Measurements from ENCODE around the gene ABHD16A.

Gene ABHD16A

DNA sequence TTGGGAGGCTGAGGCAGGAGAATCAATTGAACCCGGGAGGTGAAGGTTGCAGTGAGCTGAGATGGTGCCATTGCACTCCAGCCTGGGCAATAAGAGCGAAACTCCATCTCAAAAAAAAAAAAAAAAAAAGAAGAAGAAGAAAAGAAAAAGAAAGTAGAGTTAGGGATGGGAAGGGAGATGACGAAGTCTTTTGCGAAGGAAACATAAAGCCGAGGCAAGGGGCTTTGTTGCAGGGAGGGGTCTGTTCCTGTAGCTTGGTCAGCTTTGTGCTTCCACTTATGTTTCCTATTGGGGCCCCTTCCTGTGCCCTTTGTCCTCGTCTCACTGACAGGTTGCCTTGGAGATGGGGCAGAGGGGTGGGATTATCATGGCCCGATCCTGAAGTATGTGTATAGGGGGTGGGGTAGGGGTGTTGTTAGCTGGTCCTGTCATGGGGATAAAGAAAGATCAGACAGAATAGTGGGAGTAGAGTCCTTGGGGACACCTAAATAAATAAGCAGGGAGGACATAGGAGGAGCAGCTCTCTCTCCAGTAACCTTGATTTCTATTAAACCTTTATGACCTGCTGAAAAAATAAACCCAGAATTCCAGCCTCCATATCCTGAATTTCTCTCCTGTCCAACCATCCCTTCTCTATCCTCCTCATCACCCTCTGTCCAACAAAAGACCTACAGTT, 34.3 kb upstream of the ABHD16A start:
- H3K4ac ChIP-seq (ENCODE audit: low read depth, low read length): no peak overlapping the region
- no peak overlapping the region for H2AK5ac ChIP-seq (ENCODE audit: low read length)
- H3K27me3 ChIP-seq (ENCODE audit: insufficient read depth, low read length, poor library complexity): no peaks in the 10 kb centered on the region
- peak; percentile 68 for DNase-seq
- peak overlapping the region; percentile 42 for H3K27ac ChIP-seq (ENCODE audit: low read depth, low read length)
- no peak overlapping the region for H4K5ac ChIP-seq (ENCODE audit: low read length)
- H3K56ac ChIP-seq (ENCODE audit: low read length): peak overlapping the region; percentile 86
- H3K4me1 ChIP-seq (ENCODE audit: control insufficient read depth, low read depth, low read length): peaks cover 25% of the 10 kb centered on the region
- H3K4me2 ChIP-seq (ENCODE audit: low read length): no peak overlapping the region
- H3K36me3 ChIP-seq (ENCODE audit: control insufficient read depth, insufficient read depth, low read length): peaks cover 9% of the 10 kb centered on the region
- H3K18ac ChIP-seq (ENCODE audit: low read length): peak overlapping the region; percentile 53
- no peak overlapping the region for H2BK5ac ChIP-seq (ENCODE audit: low read length)
- peaks cover 11% of the 10 kb centered on the region for H3K79me1 ChIP-seq (ENCODE audit: low read length)
- WGBS (ENCODE audit: extremely low coverage, insufficient coverage, low lambda C conversion rate): no CpG with 5 or more reads among the region's 7 CpGs
- no peak overlapping the region for H4K8ac ChIP-seq (ENCODE audit: low read depth, low read length)
- H3K79me2 ChIP-seq (ENCODE audit: control insufficient read depth, insufficient read depth, low read length): peaks cover 28% of the 10 kb centered on the region
- peak overlapping the region; percentile 33 for H3K9ac ChIP-seq (ENCODE audit: low read length)
- no peak overlapping the region for H3K4me3 ChIP-seq (ENCODE audit: low read length)
- no peak overlapping the region for H2BK15ac ChIP-seq (replicated peaks; ENCODE audit: low read depth)
- no peak overlapping the region for H3K23ac ChIP-seq (ENCODE audit: low read length)
- no peak overlapping the region for H2BK120ac ChIP-seq (ENCODE audit: low read depth, low read length)

DNA sequence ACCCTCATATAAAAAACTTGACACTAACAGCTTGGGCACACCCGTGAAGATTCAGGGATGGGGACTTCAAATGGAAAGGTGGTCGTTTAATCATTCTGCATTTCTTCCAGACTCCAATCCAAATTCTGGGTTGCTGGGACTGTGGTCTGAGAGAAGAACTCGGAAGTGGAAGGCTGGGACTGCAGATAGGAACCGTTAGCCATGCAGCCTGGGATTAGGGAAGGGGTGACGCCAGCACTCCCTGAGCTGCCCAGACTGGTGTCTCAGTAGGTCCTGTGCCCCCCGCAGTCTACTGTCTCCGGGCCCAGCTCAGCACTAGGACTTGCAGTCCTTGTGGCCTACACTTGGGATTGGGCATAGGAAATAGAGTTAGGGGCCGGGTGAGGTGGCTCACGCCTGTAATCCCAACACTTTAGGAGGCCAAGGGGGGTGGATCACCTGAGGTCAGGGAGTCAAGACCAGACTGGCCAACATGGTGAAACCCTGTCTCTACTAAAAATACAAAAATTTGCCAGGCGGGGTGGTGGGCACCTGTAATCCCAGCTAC, 33.7 kb upstream of the ABHD16A start:
- Histone ChIP-seq H3K9ac (ENCODE audit: low read length) (peak overlapping the region; percentile 100), H3K27me3 (ENCODE audit: insufficient read depth, low read length, poor library complexity) (no peaks in the 10 kb centered on the region), H2BK15ac (replicated peaks; ENCODE audit: low read depth) (no peak overlapping the region), H2AK5ac (ENCODE audit: low read length) (no peak overlapping the region), H3K36me3 (ENCODE audit: control insufficient read depth, insufficient read depth, low read length) (peaks cover 13% of the 10 kb centered on the region), H3K56ac (ENCODE audit: low read length) (peak overlapping the region; percentile 84), H2BK120ac (ENCODE audit: low read depth, low read length) (no peak overlapping the region), H3K79me2 (ENCODE audit: control insufficient read depth, insufficient read depth, low read length) (peaks cover 28% of the 10 kb centered on the region), H3K4ac (ENCODE audit: low read depth, low read length) (peak overlapping the region; percentile 40), H3K4me3 (ENCODE audit: low read length) (no peak overlapping the region), H3K79me1 (ENCODE audit: low read length) (peaks cover 11% of the 10 kb centered on the region), H3K18ac (ENCODE audit: low read length) (peak overlapping the region; percentile 54), H3K23ac (ENCODE audit: low read length) (no peak overlapping the region), H4K8ac (ENCODE audit: low read depth, low read length) (no peak overlapping the region), H4K5ac (ENCODE audit: low read length) (no peak overlapping the region), H3K4me2 (ENCODE audit: low read length) (peak overlapping the region; percentile 1), H3K4me1 (ENCODE audit: control insufficient read depth, low read depth, low read length) (peaks cover 25% of the 10 kb centered on the region), H2BK5ac (ENCODE audit: low read length) (peak overlapping the region; percentile 3), H3K27ac (ENCODE audit: low read depth, low read length) (peak overlapping the region; percentile 55)
- DNase-seq: no peak
- WGBS (ENCODE audit: extremely low coverage, insufficient coverage, low lambda C conversion rate): no CpG with 5 or more reads among the region's 10 CpGs

DNA sequence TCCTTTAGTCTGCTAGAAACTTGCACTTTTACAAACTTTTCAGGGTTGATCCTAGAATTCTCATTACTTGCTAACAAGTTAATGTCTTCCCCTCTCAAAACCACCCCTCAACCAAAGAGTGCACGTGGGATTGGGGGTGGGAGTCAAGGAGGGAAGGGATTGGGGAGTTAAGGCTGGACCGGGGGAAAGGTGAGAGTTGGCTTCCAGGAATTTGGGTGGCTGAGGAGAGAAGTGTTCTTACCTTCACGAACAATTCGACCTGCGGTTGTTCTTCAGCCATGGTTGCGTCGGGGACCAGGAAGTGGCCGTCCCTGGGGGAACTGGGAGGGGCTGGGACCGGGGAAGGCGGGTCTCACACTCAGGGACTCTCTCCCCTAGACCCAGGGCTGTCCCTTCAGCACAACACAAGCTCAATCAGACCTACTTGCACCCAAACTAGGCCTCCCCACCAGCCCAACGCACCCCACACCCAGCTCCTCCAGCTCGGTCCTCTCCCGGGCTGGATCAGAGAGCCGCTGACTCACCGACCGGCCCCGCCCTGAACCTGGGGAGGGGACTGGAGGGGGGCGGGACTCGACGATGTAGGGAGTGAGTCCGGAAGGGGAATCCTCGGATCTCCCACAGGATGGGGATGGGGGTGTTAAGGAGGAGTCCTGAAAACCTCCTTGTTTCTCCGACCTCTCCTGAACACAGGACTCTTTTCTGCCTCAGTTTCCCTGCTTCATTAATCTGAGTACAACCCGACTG, 33.1 kb upstream of the ABHD16A start, which contains the start of gene CLIC1:
CLIC1 (minus strand) TSS at position 510 of the 747 bp plus-strand sequence; CDS start at position 280, 230 bp downstream.
- Histone ChIP-seq H3K4me3 (ENCODE audit: low read length) (peak within 1 kb of the TSS; percentile 99), H2BK5ac (ENCODE audit: low read length) (peak within 1 kb of the TSS; percentile 83), H3K4me2 (ENCODE audit: low read length) (peak within 1 kb of the TSS; percentile 93), H3K27me3 (ENCODE audit: insufficient read depth, low read length, poor library complexity) (no peaks in the 10 kb centered on the region), H3K9ac (ENCODE audit: low read length) (peak within 1 kb of the TSS; percentile 100), H2BK15ac (replicated peaks; ENCODE audit: low read depth) (no peak within 1 kb of the TSS), H3K79me1 (ENCODE audit: low read length) (peaks cover 11% of the 10 kb centered on the region), H3K4me1 (ENCODE audit: control insufficient read depth, low read depth, low read length) (peaks cover 25% of the 10 kb centered on the region), H3K56ac (ENCODE audit: low read length) (peak within 1 kb of the TSS; percentile 99), H4K8ac (ENCODE audit: low read depth, low read length) (no peak within 1 kb of the TSS), H2AK5ac (ENCODE audit: low read length) (peak within 1 kb of the TSS; percentile 88), H4K5ac (ENCODE audit: low read length) (no peak within 1 kb of the TSS), H3K79me2 (ENCODE audit: control insufficient read depth, insufficient read depth, low read length) (peaks cover 28% of the 10 kb centered on the region), H3K4ac (ENCODE audit: low read depth, low read length) (peak within 1 kb of the TSS; percentile 74), H3K36me3 (ENCODE audit: control insufficient read depth, insufficient read depth, low read length) (peaks cover 16% of the 10 kb centered on the region), H3K23ac (ENCODE audit: low read length) (no peak within 1 kb of the TSS), H3K27ac (ENCODE audit: low read depth, low read length) (peak within 1 kb of the TSS; percentile 85), H3K18ac (ENCODE audit: low read length) (peak within 1 kb of the TSS; percentile 54), H2BK120ac (ENCODE audit: low read depth, low read length) (no peak within 1 kb of the TSS)
- WGBS (ENCODE audit: extremely low coverage, insufficient coverage, low lambda C conversion rate): no CpG with 5 or more reads among the region's 24 CpGs
- peak; percentile 94 for DNase-seq

DNA sequence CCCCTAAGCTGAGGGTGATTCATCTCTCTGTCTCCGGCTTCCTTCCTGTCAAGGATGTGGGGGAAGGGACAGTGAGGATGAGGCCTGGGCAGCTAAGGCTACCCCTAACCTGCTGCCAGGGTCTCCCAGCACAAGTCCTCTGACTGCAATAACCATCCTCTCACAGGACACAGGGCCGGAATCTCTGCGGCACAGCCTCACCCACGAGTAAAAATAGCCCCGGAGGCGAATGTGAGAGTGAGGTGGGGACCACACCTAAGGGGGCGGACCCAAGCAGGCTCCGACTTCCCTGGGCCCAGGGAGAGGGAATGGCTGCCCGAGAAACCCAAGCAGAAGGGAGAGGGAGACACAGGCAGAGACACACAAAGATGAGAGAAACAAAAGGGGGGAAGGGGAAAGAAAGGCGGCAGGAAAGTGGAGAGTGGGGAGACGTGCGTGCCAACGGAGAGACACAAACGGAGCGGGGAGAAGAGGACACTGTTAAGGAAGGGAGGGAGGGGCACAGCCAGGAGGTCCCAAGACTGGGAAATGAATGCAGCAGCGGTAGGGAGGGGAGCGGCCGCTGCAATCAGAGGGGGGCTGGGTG, 31.8 kb upstream of the ABHD16A start:
- Histone ChIP-seq H3K4me3 (ENCODE audit: low read length) (peak overlapping the region; percentile 99), H3K18ac (ENCODE audit: low read length) (peak overlapping the region; percentile 40), H2AK5ac (ENCODE audit: low read length) (no peak overlapping the region), H3K4ac (ENCODE audit: low read depth, low read length) (peak overlapping the region; percentile 1), H3K9ac (ENCODE audit: low read length) (peak overlapping the region; percentile 100), H3K4me1 (ENCODE audit: control insufficient read depth, low read depth, low read length) (peaks cover 22% of the 10 kb centered on the region), H4K8ac (ENCODE audit: low read depth, low read length) (no peak overlapping the region), H3K23ac (ENCODE audit: low read length) (peak overlapping the region; percentile 83), H2BK120ac (ENCODE audit: low read depth, low read length) (no peak overlapping the region), H3K79me1 (ENCODE audit: low read length) (peaks cover 11% of the 10 kb centered on the region), H2BK15ac (replicated peaks; ENCODE audit: low read depth) (no peak overlapping the region), H2BK5ac (ENCODE audit: low read length) (peak overlapping the region; percentile 78), H3K56ac (ENCODE audit: low read length) (peak overlapping the region; percentile 99), H3K27ac (ENCODE audit: low read depth, low read length) (peak overlapping the region; percentile 85), H3K79me2 (ENCODE audit: control insufficient read depth, insufficient read depth, low read length) (peaks cover 28% of the 10 kb centered on the region), H3K36me3 (ENCODE audit: control insufficient read depth, insufficient read depth, low read length) (peaks cover 16% of the 10 kb centered on the region), H4K5ac (ENCODE audit: low read length) (no peak overlapping the region), H3K4me2 (ENCODE audit: low read length) (peak overlapping the region; percentile 93), H3K27me3 (ENCODE audit: insufficient read depth, low read length, poor library complexity) (no peaks in the 10 kb centered on the region)
- peak; percentile 96 for DNase-seq
- no CpG with 5 or more reads among the region's 18 CpGs for WGBS (ENCODE audit: extremely low coverage, insufficient coverage, low lambda C conversion rate)

DNA sequence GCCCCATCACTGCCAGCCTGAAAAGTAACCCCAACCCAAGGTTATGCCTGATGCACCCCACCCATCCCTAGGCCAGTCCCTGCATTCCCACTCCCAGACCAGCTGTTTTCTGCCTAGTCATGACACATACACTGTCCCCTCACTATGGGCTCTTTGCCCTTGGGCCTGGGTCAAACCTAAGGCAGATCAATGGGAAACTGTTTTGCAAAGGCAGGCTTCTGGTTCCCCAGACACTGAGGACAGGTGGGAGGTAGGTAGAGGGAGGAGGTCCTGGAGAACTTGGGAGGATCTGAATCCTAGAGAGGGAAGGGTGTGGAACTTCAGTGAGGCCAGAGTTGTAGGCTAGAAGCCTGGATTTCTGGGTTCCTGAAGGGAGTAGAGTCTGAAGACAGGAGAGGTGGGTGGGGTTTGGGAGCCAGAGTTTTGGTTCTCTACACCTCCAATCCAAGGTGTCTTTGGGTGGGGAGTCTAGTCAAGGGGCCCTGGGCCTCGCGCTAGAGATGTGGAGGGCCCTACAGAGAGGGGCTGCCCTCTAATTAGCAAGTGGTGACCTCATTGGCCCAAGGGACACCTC, 31.2 kb upstream of the ABHD16A start:
- no peak for DNase-seq
- no peak overlapping the region for H4K8ac ChIP-seq (ENCODE audit: low read depth, low read length)
- H3K4ac ChIP-seq (ENCODE audit: low read depth, low read length): no peak overlapping the region
- peaks cover 22% of the 10 kb centered on the region for H3K4me1 ChIP-seq (ENCODE audit: control insufficient read depth, low read depth, low read length)
- H2BK5ac ChIP-seq (ENCODE audit: low read length): peak overlapping the region; percentile 6
- no peaks in the 10 kb centered on the region for H3K27me3 ChIP-seq (ENCODE audit: insufficient read depth, low read length, poor library complexity)
- peak overlapping the region; percentile 99 for H3K56ac ChIP-seq (ENCODE audit: low read length)
- peaks cover 16% of the 10 kb centered on the region for H3K36me3 ChIP-seq (ENCODE audit: control insufficient read depth, insufficient read depth, low read length)
- peak overlapping the region; percentile 100 for H3K9ac ChIP-seq (ENCODE audit: low read length)
- H2BK120ac ChIP-seq (ENCODE audit: low read depth, low read length): no peak overlapping the region
- H3K4me3 ChIP-seq (ENCODE audit: low read length): peak overlapping the region; percentile 3
- peaks cover 28% of the 10 kb centered on the region for H3K79me2 ChIP-seq (ENCODE audit: control insufficient read depth, insufficient read depth, low read length)
- H3K27ac ChIP-seq (ENCODE audit: low read depth, low read length): peak overlapping the region; percentile 18
- H2AK5ac ChIP-seq (ENCODE audit: low read length): peak overlapping the region; percentile 80
- H3K4me2 ChIP-seq (ENCODE audit: low read length): peak overlapping the region; percentile 93
- no peak overlapping the region for H3K23ac ChIP-seq (ENCODE audit: low read length)
- H4K5ac ChIP-seq (ENCODE audit: low read length): no peak overlapping the region
- H3K79me1 ChIP-seq (ENCODE audit: low read length): peaks cover 11% of the 10 kb centered on the region
- no CpG with 5 or more reads among the region's 2 CpGs for WGBS (ENCODE audit: extremely low coverage, insufficient coverage, low lambda C conversion rate)
- peak overlapping the region; percentile 8 for H3K18ac ChIP-seq (ENCODE audit: low read length)
- no peak overlapping the region for H2BK15ac ChIP-seq (replicated peaks; ENCODE audit: low read depth)
